ENCODE results near the gene KCNRG.
"Not testable (repeated sequence)": the region's sequence is repeated elsewhere in the genome, so short reads cannot be mapped to it uniquely, and the experiment has no call there.

KCNRG gene

GRCh38 chr13:50015258-50015657 is at the start of gene KCNRG:
Gene KCNRG, plus strand, starts transcription at chr13:50015444. Its CDS starts 50 bp downstream, at chr13:50015494.
- DNase-seq (ENCODE audit: low read depth in 2 of 2): no peak

GRCh38 chr13:49967456-49967855 is 47.8 kb upstream of the KCNRG start:
- no peak for DNase-seq (ENCODE audit: low read depth in 2 of 2)

- DNase-seq (ENCODE audit: low read depth in 2 of 2): no peak
Measured at GRCh38 chr13:49972709-49973108, 42.5 kb upstream of the KCNRG start.

- no peak for DNase-seq (ENCODE audit: low read depth in 2 of 2)
Measured at GRCh38 chr13:49975826-49976225, 39.4 kb upstream of the KCNRG start.

- DNase-seq (ENCODE audit: low read depth in 2 of 2): peak; percentile 64 to 65
Measured at GRCh38 chr13:49976314-49977258, 38.7 kb upstream of the KCNRG start.

GRCh38 chr13:49977992-49978391 is 37.3 kb upstream of the KCNRG start:
- DNase-seq (ENCODE audit: low read depth in 2 of 2): no peak

GRCh38 chr13:49980266-49980665 is 35.0 kb upstream of the KCNRG start:
- DNase-seq (ENCODE audit: low read depth in 2 of 2): no peak

- DNase-seq (ENCODE audit: low read depth in 2 of 2): no peak
Measured at GRCh38 chr13:49985129-49985528, 30.1 kb upstream of the KCNRG start.

GRCh38 chr13:49986471-49986870 is 28.8 kb upstream of the KCNRG start:
- no peak for DNase-seq (ENCODE audit: low read depth in 2 of 2)

- DNase-seq (ENCODE audit: low read depth in 2 of 2): not testable (repeated sequence)
Measured at GRCh38 chr13:49990612-49991011, 24.6 kb upstream of the KCNRG start.

GRCh38 chr13:49993111-49993510 is 22.1 kb upstream of the KCNRG start:
- no peak for DNase-seq (ENCODE audit: low read depth in 2 of 2)

- no peak for DNase-seq (ENCODE audit: low read depth in 2 of 2)
Measured at GRCh38 chr13:49993666-49994065, 21.6 kb upstream of the KCNRG start.

- no peak for DNase-seq (ENCODE audit: low read depth in 2 of 2)
Measured at GRCh38 chr13:49995625-49996101, 19.6 kb upstream of the KCNRG start.

- DNase-seq (ENCODE audit: low read depth in 2 of 2): peak; percentile 81
Measured at GRCh38 chr13:49996161-49996915, 18.9 kb upstream of the KCNRG start.

- peak; percentile 69 to 70 for DNase-seq (ENCODE audit: low read depth in 2 of 2)
Measured at GRCh38 chr13:49996951-49997895, 18.0 kb upstream of the KCNRG start, which contains the start of gene TRIM13. Gene TRIM13, plus strand, starts transcription at chr13:49997042. Its CDS starts 14,899 bp downstream, at chr13:50011941.

- DNase-seq (ENCODE audit: low read depth in 2 of 2): no peak
Measured at GRCh38 chr13:49997955-49998354, 17.3 kb upstream of the KCNRG start.

- DNase-seq (ENCODE audit: low read depth in 2 of 2): no peak
Measured at GRCh38 chr13:49998714-49999624, 16.3 kb upstream of the KCNRG start.

GRCh38 chr13:50001287-50001686 is 14.0 kb upstream of the KCNRG start:
- no peak for DNase-seq (ENCODE audit: low read depth in 2 of 2)

GRCh38 chr13:50006426-50007135 is 8.7 kb upstream of the KCNRG start:
- no peak for DNase-seq (ENCODE audit: low read depth in 2 of 2)

GRCh38 chr13:50011461-50011860 is 3.8 kb upstream of the KCNRG start:
- no peak for DNase-seq (ENCODE audit: low read depth in 2 of 2)

Measured in activated CD4-positive, alpha-beta T cell treated with anti-CD3 and anti-CD28 coated beads for 24 hours (primary cell).